Testis (tissue), 2 donors: Measurements from ENCODE around the gene RRP36.

Source experiments
- CTCF ChIP-seq, 3 experiments: fragments of 450-650 bp in 2 of 3; fragments of 200-600 bp in 1 of 3; sonication (generic) in 1 of 3; IDR thresholded peaks; one replicate each; pipeline ENCODE4 v1.5.1; 2016 to 2019; ENCODE audit warnings: antibody characterized with exemption in 3 of 3, mild to moderate bottlenecking in 2 of 3, moderate library complexity in 1 of 3
- POLR2A ChIP-seq: fragments of 450-650 bp; IDR thresholded peaks from one replicate; pipeline ENCODE4 v1.6.1; 2017; ENCODE audit warnings: antibody characterized with exemption, mild to moderate bottlenecking, moderate library complexity

- TF ChIP-seq CTCF (IDR thresholded peaks at IDR 0.05): no peak
- TF ChIP-seq POLR2A: no peak
Measured at GRCh38 chr6:42984924-42985475, 36.4 kb upstream of the RRP36 start.
